ENCODE data around the gene ODF2.
"Not testable (repeated sequence)": the region's sequence is repeated elsewhere in the genome, so short reads cannot be mapped to it uniquely, and the experiment has no call there.

The ODF2 gene

GRCh38 chr9:128485414-128485855, 29.6 kb downstream of the ODF2 start:
- DNase-seq, result no peak

- no peak for DNase-seq
These were observed 30.4 kb downstream of the ODF2 start for GRCh38 chr9:128486201-128486600.

GRCh38 chr9:128493424-128493823, 37.6 kb downstream of the ODF2 start:
- DNase-seq, result no peak

GRCh38 chr9:128494108-128494745, 38.4 kb downstream of the ODF2 start:
- DNase-seq, result peak; percentile 27

GRCh38 chr9:128494746-128495129, 38.9 kb downstream of the ODF2 start:
- no peak for DNase-seq

GRCh38 chr9:128495296-128495695, 39.5 kb downstream of the ODF2 start:
- no peak for DNase-seq

- no peak for DNase-seq
These were observed 40.1 kb downstream of the ODF2 start for GRCh38 chr9:128495804-128496417.

GRCh38 chr9:128497824-128498610, 42.2 kb downstream of the ODF2 start:
- DNase-seq, result no peak

- DNase-seq, result no peak
These were observed 43.1 kb downstream of the ODF2 start for GRCh38 chr9:128498911-128499310.

- no peak for DNase-seq
These were observed 44.1 kb downstream of the ODF2 start for GRCh38 chr9:128499920-128500319.

- not testable (repeated sequence) for DNase-seq
These were observed 47.6 kb downstream of the ODF2 start for GRCh38 chr9:128503415-128503825.

- peak; percentile 62 for DNase-seq
These were observed 48.1 kb downstream of the ODF2 start for GRCh38 chr9:128503870-128504269.

- peak; percentile 97 for DNase-seq
These were observed 48.9 kb downstream of the ODF2 start, which contains the start of gene GLE1 for GRCh38 chr9:128504485-128505413. TSS of gene GLE1 (plus strand) at chr9:128504719. CDS start at chr9:128504806, 87 bp downstream.

- DNase-seq, result no peak
These were observed 49.6 kb downstream of the ODF2 start for GRCh38 chr9:128505414-128505765.

- not testable (repeated sequence) for DNase-seq
These were observed 50.1 kb downstream of the ODF2 start for GRCh38 chr9:128505906-128506305.

GRCh38 chr9:128512820-128513219, 57.0 kb downstream of the ODF2 start:
- DNase-seq, result no peak

- no peak for DNase-seq
These were observed 66.2 kb downstream of the ODF2 start for GRCh38 chr9:128521956-128522355.

GRCh38 chr9:128523199-128523925, 67.6 kb downstream of the ODF2 start:
- DNase-seq, result peak; percentile 42

- no peak for DNase-seq
These were observed 70.9 kb downstream of the ODF2 start for GRCh38 chr9:128526720-128527119.

GRCh38 chr9:128528445-128529160, 72.8 kb downstream of the ODF2 start:
- DNase-seq, result no peak

- no peak for DNase-seq
These were observed 73.4 kb downstream of the ODF2 start for GRCh38 chr9:128529191-128529590.
